Ovary (tissue), 9 donors: ENCODE measurements around the gene ZNF513. TPM values are rescaled to one million over a fixed set of nuclear protein-coding genes. Genes with fewer than 3 reads are reported as not detected.

ENCODE experiments used
- DNase-seq, 5 donors: peaks; one replicate each; pipeline ENCODE4 v3.0.0-alpha.2; 2019 to 2020
- H3K27ac ChIP-seq, 2 donors: fragments of 200-600 bp; one replicate each; pipeline versions ENCODE4 v1.5.1 to v1.8.0; 2019 to 2022
- H3K27me3 ChIP-seq: fragments of 200-600 bp; one replicate; pipeline ENCODE4 v1.8.0; 2022
- H3K36me3 ChIP-seq: fragments of 200-600 bp; sonication (generic); one replicate; pipeline ENCODE4 v1.5.1; 2019
- H3K4me1 ChIP-seq: one replicate; pipeline ENCODE4 v1.8.1; 2013; ENCODE audit warnings: mild to moderate bottlenecking, moderate library complexity; ENCODE audit not compliant: insufficient read depth
- H3K4me3 ChIP-seq: fragments of 200-600 bp; sonication (generic); one replicate; pipeline ENCODE4 v1.5.1; 2017
- H3K9me3 ChIP-seq, 2 donors: fragments of 200-600 bp in 1 of 2; sonication (generic) in 1 of 2; one replicate each; pipeline versions ENCODE4 v1.5.1 to v1.8.1; 2013 to 2019; ENCODE audit warnings: mild to moderate bottlenecking in 1 of 2, moderate library complexity in 1 of 2
- EP300 ChIP-seq: sonication (generic); formaldehyde crosslinking; IDR thresholded peaks from one replicate; pipeline ENCODE4 v1.6.1; 2017; ENCODE audit warnings: antibody characterized with exemption
- POLR2A ChIP-seq: fragments of 450-650 bp; IDR thresholded peaks from one replicate; pipeline ENCODE4 v1.6.1; 2017; ENCODE audit warnings: antibody characterized with exemption, mild to moderate bottlenecking, moderate library complexity
- WGBS, 3 donors: extraction: QIAGEN DNeasy Blood & Tissue Kit in 1 of 3; methylation state at CpG; one replicate each; pipeline versions ENCODE4 v1.1.5 to v1.1.7; 2013 to 2017; 5-methylcytosine and 5-hydroxymethylcytosine counted together
- intact Hi-C, 4 donors: fragments of 100-400 bp; cut with DNase I; formaldehyde crosslinking; loops; one replicate each; pipeline versions ENCODE4 v1.11.0 to v1.15.1; 2022 to 2023
- polyA plus RNA-seq, 2 donors: library from polyadenylated mRNA; stranded (reverse); fragments of 200-250 nt in 1 of 2; fragments of 350-450 nt in 1 of 2; fragmentation: Illumina TruSeq in 1 of 2; extraction: RNeasy Lipid Tissue Mini Kit (QIAGEN cat#74804) in 1 of 2; gene quantifications; one replicate each; pipeline ENCODE4 v1.2.3, GENCODE V29; 2013 to 2014
- total RNA-seq, 7 donors: library from RNA; depleted of rRNA in 2 of 7; stranded (reverse); fragments of >200 nt in 2 of 7; fragmentation: NEBNext Ultra II Directional in 3 of 7; extraction: Animal tissue kit (Norgen Biotek cat#: 25700) in 3 of 7; gene quantifications; one replicate each; pipeline versions ENCODE4 v1.1.0 to v1.2.4, GENCODE V29; 2016 to 2023
- TF ChIP-seq, protein P1 (sequence below), 3 donors: fragments of 450-650 bp in 2 of 3; fragments of 200-600 bp in 1 of 3; IDR thresholded peaks; one replicate each; pipeline versions ENCODE4 v1.5.1 to v1.8.0; 2016 to 2022; ENCODE audit warnings: antibody characterized with exemption in 3 of 3, mild to moderate bottlenecking in 1 of 3
- donor health status: DM: no; HTN: no; CAD: no; lungs with moderate emphysema.
- donor health status: DM: no; HTN: no; CAD: no.
- donor health status: Bipolar disorder and iron deficiency.
- donor health status: DM: yes; HTN: yes; CAD: no.
- donor health status: DM: no; HTN: no; CAD: no.
- donor health status: DM: yes; HTN: yes; CAD: no.

ZNF513 gene
- total and polyA plus RNA-seq, 9 donors = 3.4 to 24.1 (median 11.0) TPM

DNA sequence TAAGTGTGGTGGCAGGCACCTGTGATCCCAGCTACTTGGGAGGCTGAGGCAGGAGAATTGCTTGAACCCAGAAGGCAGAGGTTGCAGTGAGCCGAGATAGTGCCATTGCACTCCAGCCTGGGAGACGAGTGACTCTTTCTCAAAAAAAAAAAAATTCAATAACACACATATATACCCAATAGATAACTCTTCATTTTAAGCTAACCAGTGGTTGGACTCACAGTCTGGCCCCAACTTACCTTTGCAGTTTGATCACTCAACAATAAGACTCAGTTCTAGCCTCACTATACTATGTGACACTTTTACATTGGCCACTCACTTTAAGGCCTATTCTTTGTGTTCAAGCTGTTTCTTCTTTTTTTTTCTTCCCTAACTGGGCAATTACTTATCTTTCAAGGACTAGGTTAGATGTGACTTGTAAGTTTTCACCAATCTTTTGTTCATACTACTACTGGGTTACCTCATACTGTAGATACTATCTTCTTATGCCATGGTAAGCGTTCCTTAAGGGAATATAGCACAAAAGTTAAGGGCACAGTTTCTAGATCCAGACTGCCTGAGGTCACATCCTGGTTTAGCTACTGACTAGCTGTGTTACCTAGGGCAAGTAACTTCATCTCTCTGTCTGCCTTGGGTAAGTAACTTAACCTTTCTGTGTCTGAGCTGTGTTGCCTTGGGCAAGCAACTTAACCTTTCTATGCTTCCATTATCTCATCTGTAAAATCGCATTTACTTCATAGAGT, 17.7 kb downstream of the ZNF513 start:
- intact Hi-C loops = no loop called here
- H3K27me3 ChIP-seq = no peaks in the 10 kb centered on the region
- WGBS, 3 donors = 80 to 87% (median 84%) methylated on average over 4 of the region's 4 CpGs
- H3K27ac ChIP-seq = no peak overlapping the region
- H3K36me3 ChIP-seq = no peaks in the 10 kb centered on the region
- H3K9me3 ChIP-seq = no peaks in the 10 kb centered on the region
- no peak for DNase-seq
- peaks cover 2% of the 10 kb centered on the region for H3K4me1 ChIP-seq
- no peak overlapping the region for H3K4me3 ChIP-seq
- TF ChIP-seq EP300 (no peak), POLR2A (no peak)
- TF ChIP-seq, protein P1, sequence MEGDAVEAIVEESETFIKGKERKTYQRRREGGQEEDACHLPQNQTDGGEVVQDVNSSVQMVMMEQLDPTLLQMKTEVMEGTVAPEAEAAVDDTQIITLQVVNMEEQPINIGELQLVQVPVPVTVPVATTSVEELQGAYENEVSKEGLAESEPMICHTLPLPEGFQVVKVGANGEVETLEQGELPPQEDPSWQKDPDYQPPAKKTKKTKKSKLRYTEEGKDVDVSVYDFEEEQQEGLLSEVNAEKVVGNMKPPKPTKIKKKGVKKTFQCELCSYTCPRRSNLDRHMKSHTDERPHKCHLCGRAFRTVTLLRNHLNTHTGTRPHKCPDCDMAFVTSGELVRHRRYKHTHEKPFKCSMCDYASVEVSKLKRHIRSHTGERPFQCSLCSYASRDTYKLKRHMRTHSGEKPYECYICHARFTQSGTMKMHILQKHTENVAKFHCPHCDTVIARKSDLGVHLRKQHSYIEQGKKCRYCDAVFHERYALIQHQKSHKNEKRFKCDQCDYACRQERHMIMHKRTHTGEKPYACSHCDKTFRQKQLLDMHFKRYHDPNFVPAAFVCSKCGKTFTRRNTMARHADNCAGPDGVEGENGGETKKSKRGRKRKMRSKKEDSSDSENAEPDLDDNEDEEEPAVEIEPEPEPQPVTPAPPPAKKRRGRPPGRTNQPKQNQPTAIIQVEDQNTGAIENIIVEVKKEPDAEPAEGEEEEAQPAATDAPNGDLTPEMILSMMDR (IDR thresholded peaks at IDR 0.05) = no peak

GRCh38 chr2:27356382-27357181, 24.0 kb downstream of the ZNF513 start, which contains the start of gene GTF3C2:
Gene GTF3C2, minus strand, starts transcription at chr2:27356764. Its CDS starts 13,210 bp downstream, at chr2:27343554.
- DNase-seq = peak; percentile 92 to 97 (median 93)
- whole genome bisulfite sequencing, 3 donors = 0 to 1% (median 0%) methylated on average over 67 of the region's 67 CpGs
- Histone ChIP-seq H3K9me3 (no peaks in the 10 kb centered on the region), H3K36me3 (no peaks in the 10 kb centered on the region), H3K4me3 (peak within 1 kb of the TSS; percentile 89), H3K27ac (peak within 1 kb of the TSS; percentile 18 to 71), H3K27me3 (no peaks in the 10 kb centered on the region), H3K4me1 (peaks cover 7% of the 10 kb centered on the region)
- peak; percentile 38 for TF ChIP-seq POLR2A
- no peak for TF ChIP-seq EP300
- TF ChIP-seq, protein P1 (IDR thresholded peaks at IDR 0.05) = peak in 1 of 3 donors; percentile 10
- intact Hi-C loops = no loop called here

DNA sequence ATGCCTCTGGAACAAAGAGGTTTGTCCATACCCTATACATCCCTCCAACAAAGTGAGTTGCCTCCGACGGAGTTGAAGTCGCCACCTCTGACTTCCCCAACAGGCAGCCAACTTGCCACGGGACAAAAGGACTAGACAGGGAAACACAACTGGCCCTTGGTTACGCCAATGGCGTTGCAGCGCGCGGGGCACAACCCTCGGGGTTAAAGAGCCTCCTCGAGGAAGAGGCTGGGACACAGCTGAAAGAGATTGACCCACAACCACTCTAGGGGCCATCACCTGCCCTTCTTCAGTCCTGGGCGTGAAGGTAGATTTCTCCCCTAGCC, 24.5 kb downstream of the ZNF513 start:
- Histone ChIP-seq H3K36me3 (no peaks in the 10 kb centered on the region), H3K4me3 (peak overlapping the region; percentile 89), H3K27ac (peak overlapping the region; percentile 18 to 71), H3K27me3 (no peaks in the 10 kb centered on the region), H3K4me1 (peaks cover 7% of the 10 kb centered on the region), H3K9me3 (no peaks in the 10 kb centered on the region)
- peak in 3 of 5 donors; percentile 23 to 44 (median 35) for DNase-seq
- intact Hi-C loops = no loop called here
- WGBS, 3 donors = 0 to 1% (median 0%) methylated on average over 12 of the region's 12 CpGs
- TF ChIP-seq, protein P1 (IDR thresholded peaks at IDR 0.05) = no peak

DNA sequence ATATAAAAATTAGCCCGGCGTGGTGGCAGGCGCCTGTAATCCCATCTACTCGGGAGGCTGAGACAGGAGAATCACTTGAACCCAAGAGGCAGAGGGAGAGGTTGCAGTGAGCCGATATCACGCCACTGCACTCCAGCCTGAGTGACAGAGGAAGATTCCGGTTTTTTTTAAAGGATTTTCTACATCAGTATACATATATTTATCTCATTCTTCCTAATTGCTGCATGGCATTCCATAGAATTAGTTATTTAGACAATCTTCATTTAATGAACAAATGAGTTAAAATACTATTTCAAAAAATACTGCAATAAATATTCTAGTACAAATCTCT, 26.0 kb downstream of the ZNF513 start:
- no peak overlapping the region for H3K27ac ChIP-seq
- no peaks in the 10 kb centered on the region for H3K36me3 ChIP-seq
- H3K4me3 ChIP-seq = no peak overlapping the region
- TF ChIP-seq, protein P1 (IDR thresholded peaks at IDR 0.05) = no peak
- TF ChIP-seq EP300 = no peak
- TF ChIP-seq POLR2A = no peak
- WGBS, 3 donors = 88 to 93% (median 89%) methylated on average over 7 of the region's 7 CpGs
- H3K4me1 ChIP-seq = peaks cover 7% of the 10 kb centered on the region
- no peak for DNase-seq
- no peaks in the 10 kb centered on the region for H3K27me3 ChIP-seq
- intact Hi-C loops = no loop called here
- H3K9me3 ChIP-seq = no peaks in the 10 kb centered on the region
